Measurements from ENCODE around the gene C12orf76. TPM values are rescaled to one million over a fixed set of nuclear protein-coding genes. Genes with fewer than 3 reads are reported as not detected.

The C12orf76 gene
- total RNA-seq, 2 donors from 2014 or later = 2.0 to 15.3 TPM

DNA sequence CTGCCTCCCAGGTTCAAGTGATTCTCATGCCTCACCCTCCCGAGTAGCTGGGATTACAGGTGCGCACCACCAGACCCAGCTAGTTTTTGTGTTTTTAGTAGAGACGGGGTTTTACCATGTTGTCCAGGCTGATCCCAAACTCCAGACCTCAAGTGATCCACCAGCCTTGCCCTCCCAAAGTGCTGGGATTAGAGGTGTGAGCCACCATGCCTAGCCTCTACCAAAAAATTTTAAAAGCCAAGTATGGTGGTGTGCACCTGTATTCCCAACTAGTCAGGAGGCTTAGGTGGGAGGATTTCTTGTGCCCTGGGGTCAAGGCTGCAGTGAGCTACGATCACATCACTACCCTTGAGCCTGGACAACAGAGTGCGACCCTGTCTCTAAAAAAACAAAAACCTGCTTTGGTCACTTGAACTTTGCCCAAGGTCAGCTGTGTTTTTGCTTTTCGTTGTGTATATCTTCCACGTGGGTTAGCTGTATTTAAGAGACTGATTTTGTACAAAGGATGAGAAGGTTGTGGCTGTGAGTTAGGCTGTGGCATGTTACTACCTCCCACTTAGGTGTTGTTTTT is 12.7 kb downstream of the C12orf76 start:
- DNase-seq (no peak), ATAC-seq (no peak)
- peaks cover 0 to 8% of the 10 kb centered on the region in 2 donors for H3K36me3 ChIP-seq (replicated peaks in 1 of 2; ENCODE audit: insufficient read depth in 1 of 2, low read depth in 2 of 2)
- H3K27me3 ChIP-seq = no peaks in the 10 kb centered on the region
- intact Hi-C loops (cut with DNase I) = no loop called here
- no peak overlapping the region for H3K4me3 ChIP-seq
- no peak overlapping the region for H3K27ac ChIP-seq
- no peaks in the 10 kb centered on the region for H3K9me3 ChIP-seq
- H3K4me1 ChIP-seq = peaks cover 26% of the 10 kb centered on the region
- 68 to 72% methylated on average over 4 to 7 of the region's 7 CpGs for WGBS, 2 donors
- TF ChIP-seq POLR2A (IDR thresholded peaks at IDR 0.05) = no peak
- TF ChIP-seq, protein P1, sequence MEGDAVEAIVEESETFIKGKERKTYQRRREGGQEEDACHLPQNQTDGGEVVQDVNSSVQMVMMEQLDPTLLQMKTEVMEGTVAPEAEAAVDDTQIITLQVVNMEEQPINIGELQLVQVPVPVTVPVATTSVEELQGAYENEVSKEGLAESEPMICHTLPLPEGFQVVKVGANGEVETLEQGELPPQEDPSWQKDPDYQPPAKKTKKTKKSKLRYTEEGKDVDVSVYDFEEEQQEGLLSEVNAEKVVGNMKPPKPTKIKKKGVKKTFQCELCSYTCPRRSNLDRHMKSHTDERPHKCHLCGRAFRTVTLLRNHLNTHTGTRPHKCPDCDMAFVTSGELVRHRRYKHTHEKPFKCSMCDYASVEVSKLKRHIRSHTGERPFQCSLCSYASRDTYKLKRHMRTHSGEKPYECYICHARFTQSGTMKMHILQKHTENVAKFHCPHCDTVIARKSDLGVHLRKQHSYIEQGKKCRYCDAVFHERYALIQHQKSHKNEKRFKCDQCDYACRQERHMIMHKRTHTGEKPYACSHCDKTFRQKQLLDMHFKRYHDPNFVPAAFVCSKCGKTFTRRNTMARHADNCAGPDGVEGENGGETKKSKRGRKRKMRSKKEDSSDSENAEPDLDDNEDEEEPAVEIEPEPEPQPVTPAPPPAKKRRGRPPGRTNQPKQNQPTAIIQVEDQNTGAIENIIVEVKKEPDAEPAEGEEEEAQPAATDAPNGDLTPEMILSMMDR (IDR thresholded peaks at IDR 0.05) = no peak

DNA sequence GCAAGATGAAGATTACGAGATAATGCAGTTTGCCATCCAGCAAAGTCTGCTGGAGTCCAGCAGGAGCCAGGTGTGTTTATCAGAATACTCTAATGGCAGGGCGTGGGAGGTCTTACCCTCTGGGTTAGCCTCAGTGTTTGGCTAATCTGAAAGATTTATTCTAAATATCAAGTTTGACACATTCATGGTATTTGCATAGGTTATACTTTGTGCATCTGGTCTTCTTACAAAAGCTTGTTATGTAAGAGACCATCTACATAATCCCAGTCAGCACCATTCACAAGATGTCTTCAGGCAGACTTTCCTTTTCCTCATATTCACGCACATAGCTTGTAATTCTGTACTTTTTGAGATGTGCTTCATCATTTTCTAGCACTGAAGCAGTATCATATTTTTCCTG is 14.4 kb downstream of the C12orf76 start:
- H3K4me1 ChIP-seq = peaks cover 10% of the 10 kb centered on the region
- H3K27ac ChIP-seq = no peak overlapping the region
- DNase-seq (no peak), ATAC-seq (no peak)
- H3K9me3 ChIP-seq = no peaks in the 10 kb centered on the region
- H3K27me3 ChIP-seq = no peaks in the 10 kb centered on the region
- 90 to 96% methylated on average over 3 of the region's 3 CpGs for WGBS, 2 donors
- intact Hi-C loops (cut with DNase I) = no loop called here
- H3K36me3 ChIP-seq (replicated peaks in 1 of 2; ENCODE audit: insufficient read depth in 1 of 2, low read depth in 2 of 2) = peaks cover 5 to 16% of the 10 kb centered on the region in 2 donors
- no peak for TF ChIP-seq POLR2A (IDR thresholded peaks at IDR 0.05)
- TF ChIP-seq, protein P1 (IDR thresholded peaks at IDR 0.05) = no peak
- no peak overlapping the region for H3K4me3 ChIP-seq

DNA sequence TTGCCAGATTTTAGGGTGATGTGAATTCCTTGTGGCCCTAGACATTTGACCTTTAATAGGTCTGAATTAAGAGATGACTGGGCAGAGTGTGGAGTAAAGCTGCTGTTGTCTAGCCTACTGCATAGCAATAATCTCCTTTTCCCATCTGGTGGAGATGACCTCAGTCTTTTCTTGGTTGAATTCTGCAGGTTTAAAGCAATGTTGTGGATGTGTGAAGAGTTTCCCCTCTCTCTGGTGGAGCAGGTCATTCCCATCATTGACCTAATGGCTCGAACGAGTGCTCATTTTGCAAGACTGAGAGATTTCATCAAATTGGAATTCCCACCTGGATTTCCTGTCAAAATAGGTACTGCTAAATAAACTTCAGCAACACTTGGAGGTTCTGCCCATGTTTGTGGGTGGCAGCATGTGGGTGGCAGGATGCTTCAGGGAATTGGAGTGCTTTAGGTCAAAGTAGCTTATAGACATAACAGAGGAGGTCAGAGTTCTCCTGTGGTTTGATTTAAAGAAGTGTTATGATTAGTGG is 19.0 kb downstream of the C12orf76 start:
- no peak for DNase-seq
- ATAC-seq = no peak
- peaks cover 5 to 16% of the 10 kb centered on the region in 2 donors for H3K36me3 ChIP-seq (replicated peaks in 1 of 2; ENCODE audit: insufficient read depth in 1 of 2, low read depth in 2 of 2)
- no peaks in the 10 kb centered on the region for H3K9me3 ChIP-seq
- H3K27ac ChIP-seq = no peak overlapping the region
- H3K4me3 ChIP-seq = no peak overlapping the region
- no peaks in the 10 kb centered on the region for H3K27me3 ChIP-seq
- no peaks in the 10 kb centered on the region for H3K4me1 ChIP-seq
- intact Hi-C loops (cut with DNase I) = no loop called here
- 80% methylated on average over 2 of the region's 2 CpGs; no CpG with 5 or more reads in 1 of the 2 donors for WGBS, 2 donors
- no peak for TF ChIP-seq POLR2A (IDR thresholded peaks at IDR 0.05)

DNA sequence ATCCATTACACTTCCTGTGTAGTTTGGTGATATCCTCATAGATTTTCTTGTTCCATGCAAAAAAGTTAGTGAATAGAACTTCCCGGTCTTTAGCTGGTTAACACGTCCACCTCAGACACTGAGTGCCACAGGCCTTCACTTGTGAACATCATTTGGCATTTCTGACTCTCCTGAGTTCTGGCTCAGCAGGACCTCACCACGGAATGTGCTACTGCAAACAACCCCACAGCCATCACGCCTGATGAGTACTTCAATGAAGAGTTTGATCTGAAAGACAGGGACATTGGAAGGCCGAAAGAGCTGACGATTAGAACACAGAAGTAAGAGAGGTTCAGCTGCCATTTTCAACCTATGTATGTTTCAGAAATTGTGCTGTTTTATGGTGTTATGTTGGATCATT is 20.0 kb downstream of the C12orf76 start:
- 83 to 91% methylated on average over 5 to 6 of the region's 6 CpGs for WGBS, 2 donors
- H3K4me1 ChIP-seq = no peaks in the 10 kb centered on the region
- no peaks in the 10 kb centered on the region for H3K9me3 ChIP-seq
- peaks cover 5 to 10% of the 10 kb centered on the region in 2 donors for H3K36me3 ChIP-seq (replicated peaks in 1 of 2; ENCODE audit: insufficient read depth in 1 of 2, low read depth in 2 of 2)
- no peak overlapping the region for H3K4me3 ChIP-seq
- ATAC-seq = no peak
- intact Hi-C loops (cut with DNase I) = no loop called here
- TF ChIP-seq, protein P1 (IDR thresholded peaks at IDR 0.05) = no peak
- TF ChIP-seq POLR2A (IDR thresholded peaks at IDR 0.05) = no peak
- no peak overlapping the region for H3K27ac ChIP-seq
- no peak for DNase-seq
- H3K27me3 ChIP-seq = no peaks in the 10 kb centered on the region

DNA sequence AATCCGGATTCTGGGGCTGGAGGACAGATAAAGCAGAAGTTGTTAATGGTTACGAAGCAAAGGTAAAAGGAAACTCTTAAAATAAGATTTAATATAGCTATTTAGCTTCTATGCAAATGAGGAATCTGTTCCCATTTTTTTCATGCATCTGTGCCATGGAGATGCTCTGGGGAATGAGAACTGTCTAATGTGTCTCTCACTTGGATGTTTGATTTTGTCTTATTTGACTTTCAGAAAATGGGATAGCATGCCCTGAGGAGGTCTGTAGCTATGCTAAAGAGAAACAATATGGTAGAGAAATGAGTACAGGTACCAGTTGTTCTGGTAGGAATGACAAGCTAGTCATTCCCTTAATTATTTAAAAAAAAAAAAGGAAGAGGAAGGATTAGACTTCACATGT is 24.3 kb downstream of the C12orf76 start:
- Histone ChIP-seq H3K4me1 (no peaks in the 10 kb centered on the region), H3K36me3 (replicated peaks in 1 of 2; ENCODE audit: insufficient read depth in 1 of 2, low read depth in 2 of 2) (peaks cover 0 to 18% of the 10 kb centered on the region in 2 donors), H3K27me3 (no peaks in the 10 kb centered on the region), H3K4me3 (no peak overlapping the region), H3K9me3 (no peaks in the 10 kb centered on the region), H3K27ac (no peak overlapping the region)
- WGBS, 2 donors = 82% methylated on average over 2 of the region's 2 CpGs
- DNase-seq (no peak), ATAC-seq (no peak)
- TF ChIP-seq, protein P1 (IDR thresholded peaks at IDR 0.05) = no peak
- TF ChIP-seq POLR2A (IDR thresholded peaks at IDR 0.05) = no peak
- intact Hi-C loops (cut with DNase I) = no loop called here
